ENCODE data around the gene LTBP1. TPM values are rescaled to one million over a fixed set of nuclear protein-coding genes. Genes with fewer than 3 reads are reported as not detected.

LTBP1 gene
- total and polyA plus RNA-seq, 4 donors, result 107 to 573 (median 545) TPM

DNA sequence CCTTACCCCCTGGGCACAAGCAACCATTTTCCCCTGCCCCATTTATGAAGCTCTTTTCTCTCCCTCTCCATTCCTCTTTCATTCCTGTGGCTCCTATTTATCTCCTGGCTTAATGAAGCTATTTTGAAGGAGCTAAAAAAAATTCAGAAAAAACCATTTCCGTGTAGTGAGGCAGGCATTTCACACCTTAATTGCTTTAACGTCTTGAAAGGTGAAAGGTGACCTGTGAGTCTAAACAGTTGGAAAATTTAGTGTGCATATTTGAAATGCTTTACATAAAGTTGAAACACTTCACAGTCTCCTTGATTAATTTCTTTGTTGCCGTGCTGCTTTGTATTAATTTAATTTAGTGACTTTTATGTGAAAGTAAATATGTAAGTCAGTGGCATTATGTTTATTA, 83.6 kb downstream of the LTBP1 start:
- no peak overlapping the region for H3K27ac ChIP-seq (ENCODE audit: low read depth in 1 of 2, low read length in 2 of 2)
- intact Hi-C loops (cut with DNase I), result loop anchor here (5.0 to 10.0 kb wide), 8 partner anchors 83 to 552 kb away; partner anchors contain the start of gene LTBP1 (in 1 of the 2)
- no peaks in the 10 kb centered on the region for H3K9me3 ChIP-seq (ENCODE audit: control insufficient read depth, low read length)
- no peak for ATAC-seq (ENCODE audit: low FRiP score)
- no peak overlapping the region for H3K4me3 ChIP-seq (ENCODE audit: low read length in 2 of 2)
- no peaks in the 10 kb centered on the region for H3K27me3 ChIP-seq (ENCODE audit: control insufficient read depth in 1 of 2, insufficient read depth in 2 of 2, low read length in 1 of 2)
- DNase-seq, result no peak
- no peaks in the 10 kb centered on the region for H3K36me3 ChIP-seq (ENCODE audit: control insufficient read depth in 1 of 2, insufficient read depth in 2 of 2, low read length in 1 of 2)
- 75 to 84% methylated on average over 3 of the region's 3 CpGs for WGBS, 2 donors
- no peaks in the 10 kb centered on the region for H3K4me1 ChIP-seq (ENCODE audit: control insufficient read depth in 1 of 2, insufficient read depth in 2 of 2, low read length in 2 of 2)

- H3K9me3 ChIP-seq (ENCODE audit: control insufficient read depth, low read length), result no peaks in the 10 kb centered on the region
- ATAC-seq (ENCODE audit: low FRiP score), result no peak
- intact Hi-C loops (cut with DNase I), result loop anchor here (2.0 to 10.0 kb wide), 9 partner anchors 85 to 550 kb away; partner anchors contain the start of gene LTBP1 (in 1 of the 2)
- H3K27me3 ChIP-seq (ENCODE audit: control insufficient read depth in 1 of 2, insufficient read depth in 2 of 2, low read length in 1 of 2), result no peaks in the 10 kb centered on the region
- H3K4me1 ChIP-seq (ENCODE audit: control insufficient read depth in 1 of 2, insufficient read depth in 2 of 2, low read length in 2 of 2), result no peaks in the 10 kb centered on the region
- no peaks in the 10 kb centered on the region for H3K36me3 ChIP-seq (ENCODE audit: control insufficient read depth in 1 of 2, insufficient read depth in 2 of 2, low read length in 1 of 2)
- WGBS, 2 donors, result 76 to 83% methylated on average over 2 of the region's 2 CpGs
- H3K4me3 ChIP-seq (ENCODE audit: low read length in 2 of 2), result no peak overlapping the region
- no peak overlapping the region for H3K27ac ChIP-seq (ENCODE audit: low read depth in 1 of 2, low read length in 2 of 2)
- DNase-seq, result no peak
These were observed 85.5 kb downstream of the LTBP1 start for GRCh38 chr2:33032245-33032644.

DNA sequence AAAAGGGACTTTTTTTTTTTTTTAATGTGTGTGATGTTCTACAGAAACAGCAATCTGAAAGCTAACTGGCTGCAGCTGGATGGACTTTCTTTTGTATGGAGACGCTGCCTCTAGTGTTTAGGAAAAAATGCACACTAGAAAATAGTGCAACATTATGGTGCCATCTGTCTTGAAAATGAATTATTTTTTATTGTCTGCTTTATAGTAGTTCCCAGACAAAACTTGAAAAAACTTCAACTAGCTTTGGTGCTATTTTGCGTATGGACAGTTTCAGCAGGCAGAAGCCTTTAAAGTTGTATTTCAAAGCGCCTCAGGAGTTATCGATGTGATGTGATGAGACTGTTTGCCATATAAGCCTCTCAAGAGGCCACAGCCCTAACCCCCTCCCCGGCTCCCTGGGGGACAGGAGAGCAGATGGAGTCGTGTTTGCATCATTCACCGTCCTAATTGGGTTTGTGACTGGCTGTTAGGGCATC, 86.9 kb downstream of the LTBP1 start:
- intact Hi-C loops (cut with DNase I), result loop anchor here (1.0 to 10.0 kb wide), 10 partner anchors 86 to 549 kb away; partner anchors contain the start of gene LTBP1 (in 1 of the 2)
- H3K27me3 ChIP-seq (ENCODE audit: control insufficient read depth in 1 of 2, insufficient read depth in 2 of 2, low read length in 1 of 2), result no peaks in the 10 kb centered on the region
- H3K36me3 ChIP-seq (ENCODE audit: control insufficient read depth in 1 of 2, insufficient read depth in 2 of 2, low read length in 1 of 2), result no peaks in the 10 kb centered on the region
- H3K9me3 ChIP-seq (ENCODE audit: control insufficient read depth, low read length), result no peaks in the 10 kb centered on the region
- H3K27ac ChIP-seq (ENCODE audit: low read depth in 1 of 2, low read length in 2 of 2), result peak overlapping the region in 1 of 2 donors; percentile 57
- ATAC-seq (ENCODE audit: low FRiP score) (peak; percentile 77), DNase-seq (no peak)
- H3K4me3 ChIP-seq (ENCODE audit: low read length in 2 of 2), result peak overlapping the region; percentile 15 to 97
- WGBS, 2 donors, result 15 to 23% methylated on average over 7 of the region's 7 CpGs
- H3K4me1 ChIP-seq (ENCODE audit: control insufficient read depth in 1 of 2, insufficient read depth in 2 of 2, low read length in 2 of 2), result no peaks in the 10 kb centered on the region

- 3 to 7% methylated on average over 8 of the region's 8 CpGs for WGBS, 2 donors
- Histone ChIP-seq H3K27me3 (ENCODE audit: control insufficient read depth in 1 of 2, insufficient read depth in 2 of 2, low read length in 1 of 2) (no peaks in the 10 kb centered on the region), H3K9me3 (ENCODE audit: control insufficient read depth, low read length) (no peaks in the 10 kb centered on the region), H3K4me1 (ENCODE audit: control insufficient read depth in 1 of 2, insufficient read depth in 2 of 2, low read length in 2 of 2) (no peaks in the 10 kb centered on the region), H3K27ac (ENCODE audit: low read depth in 1 of 2, low read length in 2 of 2) (no peak overlapping the region), H3K36me3 (ENCODE audit: control insufficient read depth in 1 of 2, insufficient read depth in 2 of 2, low read length in 1 of 2) (no peaks in the 10 kb centered on the region), H3K4me3 (ENCODE audit: low read length in 2 of 2) (peak overlapping the region in 1 of 2 donors; percentile 41)
- no peak for DNase-seq
- ATAC-seq (ENCODE audit: low FRiP score), result peak; percentile 81
- intact Hi-C loops (cut with DNase I), result loop anchor here (1.0 to 10.0 kb wide), 10 partner anchors 87 to 548 kb away; partner anchors contain the start of gene LTBP1 (in 1 of the 2)
These were observed 88.0 kb downstream of the LTBP1 start for GRCh38 chr2:33034784-33035183.

DNA sequence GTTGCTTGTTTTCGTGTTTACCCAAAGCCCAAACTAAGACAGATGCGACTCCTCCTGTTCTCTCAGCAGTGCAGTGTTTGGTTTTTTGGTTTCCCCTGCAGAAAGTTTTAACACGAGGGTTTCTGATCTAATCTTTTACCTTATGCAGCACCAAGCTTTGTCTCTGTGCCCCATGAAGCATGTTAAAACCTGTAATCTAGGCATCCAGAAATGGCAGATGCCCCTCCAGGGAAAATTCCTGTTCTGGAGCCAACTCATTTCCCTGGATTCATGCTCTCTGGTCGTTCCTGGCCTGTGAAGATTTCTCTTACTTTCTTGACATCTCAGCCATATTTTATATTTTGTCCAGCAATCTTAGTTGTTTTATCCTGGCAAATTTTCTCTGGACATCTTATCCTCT, 91.5 kb downstream of the LTBP1 start:
- no peak overlapping the region for H3K4me3 ChIP-seq (ENCODE audit: low read length in 2 of 2)
- no peaks in the 10 kb centered on the region for H3K9me3 ChIP-seq (ENCODE audit: control insufficient read depth, low read length)
- intact Hi-C loops (cut with DNase I), result loop anchor here (5.0 to 10.0 kb wide), 4 partner anchors 237 to 483 kb away; no protein-coding TSS in a partner anchor
- H3K36me3 ChIP-seq (ENCODE audit: control insufficient read depth in 1 of 2, insufficient read depth in 2 of 2, low read length in 1 of 2), result no peaks in the 10 kb centered on the region
- H3K4me1 ChIP-seq (ENCODE audit: control insufficient read depth in 1 of 2, insufficient read depth in 2 of 2, low read length in 2 of 2), result peaks cover 0 to 4% of the 10 kb centered on the region in 2 donors
- ATAC-seq (ENCODE audit: low FRiP score) (no peak), DNase-seq (no peak)
- H3K27ac ChIP-seq (ENCODE audit: low read depth in 1 of 2, low read length in 2 of 2), result peak overlapping the region in 1 of 2 donors; percentile 15
- no peaks in the 10 kb centered on the region for H3K27me3 ChIP-seq (ENCODE audit: control insufficient read depth in 1 of 2, insufficient read depth in 2 of 2, low read length in 1 of 2)
- WGBS, 2 donors, result 52 to 55% methylated on average over 4 of the region's 4 CpGs

- ATAC-seq (ENCODE audit: low FRiP score) (no peak), DNase-seq (no peak)
- WGBS, 2 donors, result 80 to 95% methylated on average over 4 of the region's 4 CpGs
- peak overlapping the region in 1 of 2 donors; percentile 45 for H3K27ac ChIP-seq (ENCODE audit: low read depth in 1 of 2, low read length in 2 of 2)
- intact Hi-C loops (cut with DNase I), result loop anchor here (5.0 to 10.0 kb wide), 4 partner anchors 236 to 484 kb away; no protein-coding TSS in a partner anchor
- H3K4me3 ChIP-seq (ENCODE audit: low read length in 2 of 2), result no peak overlapping the region
- no peaks in the 10 kb centered on the region for H3K27me3 ChIP-seq (ENCODE audit: control insufficient read depth in 1 of 2, insufficient read depth in 2 of 2, low read length in 1 of 2)
- no peaks in the 10 kb centered on the region for H3K36me3 ChIP-seq (ENCODE audit: control insufficient read depth in 1 of 2, insufficient read depth in 2 of 2, low read length in 1 of 2)
- no peaks in the 10 kb centered on the region for H3K9me3 ChIP-seq (ENCODE audit: control insufficient read depth, low read length)
- peaks cover 0 to 4% of the 10 kb centered on the region in 2 donors for H3K4me1 ChIP-seq (ENCODE audit: control insufficient read depth in 1 of 2, insufficient read depth in 2 of 2, low read length in 2 of 2)
These were observed 92.0 kb downstream of the LTBP1 start for GRCh38 chr2:33038799-33039198.

DNA sequence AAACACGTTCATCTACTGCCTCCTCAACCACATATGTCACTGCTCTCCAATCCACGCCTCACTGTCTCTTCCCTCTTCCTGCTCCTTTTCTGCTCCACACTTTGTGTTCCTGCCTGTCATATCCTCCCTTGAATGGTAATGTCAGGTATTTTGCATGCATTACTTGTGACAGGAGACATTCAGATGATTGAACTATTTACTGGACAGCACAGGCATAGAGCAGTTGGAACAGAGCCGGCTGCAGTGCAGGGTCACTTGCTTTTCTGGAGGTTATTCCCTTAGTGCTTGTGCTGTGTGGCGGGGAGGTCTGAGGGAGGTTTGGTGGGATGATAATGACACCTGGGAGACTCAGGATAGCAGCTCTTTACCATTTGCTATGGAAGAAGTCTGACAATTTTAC, 93.8 kb downstream of the LTBP1 start:
- Histone ChIP-seq H3K36me3 (ENCODE audit: control insufficient read depth in 1 of 2, insufficient read depth in 2 of 2, low read length in 1 of 2) (no peaks in the 10 kb centered on the region), H3K9me3 (ENCODE audit: control insufficient read depth, low read length) (no peaks in the 10 kb centered on the region), H3K4me3 (ENCODE audit: low read length in 2 of 2) (no peak overlapping the region), H3K4me1 (ENCODE audit: control insufficient read depth in 1 of 2, insufficient read depth in 2 of 2, low read length in 2 of 2) (peaks cover 0 to 4% of the 10 kb centered on the region in 2 donors), H3K27me3 (ENCODE audit: control insufficient read depth in 1 of 2, insufficient read depth in 2 of 2, low read length in 1 of 2) (no peaks in the 10 kb centered on the region), H3K27ac (ENCODE audit: low read depth in 1 of 2, low read length in 2 of 2) (no peak overlapping the region)
- DNase-seq, result no peak
- 86 to 92% methylated on average over 4 of the region's 4 CpGs for WGBS, 2 donors
- ATAC-seq (ENCODE audit: low FRiP score), result no peak
- intact Hi-C loops (cut with DNase I), result no loop called here

GRCh38 chr2:33042265-33042664, 95.5 kb downstream of the LTBP1 start:
- no peak overlapping the region for H3K4me3 ChIP-seq (ENCODE audit: low read length in 2 of 2)
- intact Hi-C loops (cut with DNase I), result no loop called here
- no peaks in the 10 kb centered on the region for H3K9me3 ChIP-seq (ENCODE audit: control insufficient read depth, low read length)
- DNase-seq, result no peak
- no peaks in the 10 kb centered on the region for H3K27me3 ChIP-seq (ENCODE audit: control insufficient read depth in 1 of 2, insufficient read depth in 2 of 2, low read length in 1 of 2)
- peaks cover 0 to 4% of the 10 kb centered on the region in 2 donors for H3K4me1 ChIP-seq (ENCODE audit: control insufficient read depth in 1 of 2, insufficient read depth in 2 of 2, low read length in 2 of 2)
- no peak for ATAC-seq (ENCODE audit: low FRiP score)
- peak overlapping the region in 1 of 2 donors; percentile 78 for H3K27ac ChIP-seq (ENCODE audit: low read depth in 1 of 2, low read length in 2 of 2)
- WGBS, 2 donors, result 36 to 59% methylated on average over 1 of the region's 1 CpG
- no peaks in the 10 kb centered on the region for H3K36me3 ChIP-seq (ENCODE audit: control insufficient read depth in 1 of 2, insufficient read depth in 2 of 2, low read length in 1 of 2)

- DNase-seq, result no peak
- no peaks in the 10 kb centered on the region for H3K9me3 ChIP-seq (ENCODE audit: control insufficient read depth, low read length)
- intact Hi-C loops (cut with DNase I), result no loop called here
- no peak overlapping the region for H3K4me3 ChIP-seq (ENCODE audit: low read length in 2 of 2)
- 72 to 95% methylated on average over 3 of the region's 3 CpGs for WGBS, 2 donors
- no peaks in the 10 kb centered on the region for H3K27me3 ChIP-seq (ENCODE audit: control insufficient read depth in 1 of 2, insufficient read depth in 2 of 2, low read length in 1 of 2)
- no peak for ATAC-seq (ENCODE audit: low FRiP score)
- H3K27ac ChIP-seq (ENCODE audit: low read depth in 1 of 2, low read length in 2 of 2), result peak overlapping the region in 1 of 2 donors; percentile 74
- H3K36me3 ChIP-seq (ENCODE audit: control insufficient read depth in 1 of 2, insufficient read depth in 2 of 2, low read length in 1 of 2), result no peaks in the 10 kb centered on the region
- peaks cover 0 to 4% of the 10 kb centered on the region in 2 donors for H3K4me1 ChIP-seq (ENCODE audit: control insufficient read depth in 1 of 2, insufficient read depth in 2 of 2, low read length in 2 of 2)
These were observed 96.1 kb downstream of the LTBP1 start for GRCh38 chr2:33042819-33043218.

Measured in aorta (tissue), 5 donors.